ENCODE data around the gene SPART.
"Not testable (repeated sequence)": the region's sequence is repeated elsewhere in the genome, so short reads cannot be mapped to it uniquely, and the experiment has no call there.

The SPART gene

GRCh38 chr13:36354842-36355623 lies 8.8 kb upstream of the SPART start:
- no peak for DNase-seq

DNA sequence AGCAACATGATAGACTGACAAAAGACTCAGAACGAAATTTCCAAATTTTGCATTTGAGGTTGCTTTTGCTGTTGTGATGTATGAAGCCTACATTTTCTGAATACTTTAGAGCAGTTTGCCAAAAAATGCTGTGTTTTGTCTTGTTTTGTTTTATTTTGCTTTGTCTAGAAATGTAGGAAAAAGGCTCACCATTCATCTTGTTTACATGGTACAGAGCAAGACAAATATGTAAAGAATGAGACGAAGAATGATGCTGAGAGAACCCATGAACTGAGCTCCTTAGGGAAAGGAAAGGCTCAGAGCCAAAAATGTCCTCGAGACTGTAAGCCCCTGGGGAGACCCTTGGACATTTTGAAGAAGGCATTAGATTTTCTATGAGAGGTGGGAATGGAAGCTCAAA lies 6.8 kb upstream of the SPART start:
- no peak for DNase-seq

GRCh38 chr13:36352350-36352749 lies 6.2 kb upstream of the SPART start:
- no peak for DNase-seq

- no peak for DNase-seq
Measured at GRCh38 chr13:36347531-36348210, 1.5 kb upstream of the SPART start.

- no peak for DNase-seq
Measured at GRCh38 chr13:36345438-36346221, 564 bp downstream of the SPART start.

GRCh38 chr13:36344886-36345437 lies 1.2 kb downstream of the SPART start:
- DNase-seq, result no peak

DNA sequence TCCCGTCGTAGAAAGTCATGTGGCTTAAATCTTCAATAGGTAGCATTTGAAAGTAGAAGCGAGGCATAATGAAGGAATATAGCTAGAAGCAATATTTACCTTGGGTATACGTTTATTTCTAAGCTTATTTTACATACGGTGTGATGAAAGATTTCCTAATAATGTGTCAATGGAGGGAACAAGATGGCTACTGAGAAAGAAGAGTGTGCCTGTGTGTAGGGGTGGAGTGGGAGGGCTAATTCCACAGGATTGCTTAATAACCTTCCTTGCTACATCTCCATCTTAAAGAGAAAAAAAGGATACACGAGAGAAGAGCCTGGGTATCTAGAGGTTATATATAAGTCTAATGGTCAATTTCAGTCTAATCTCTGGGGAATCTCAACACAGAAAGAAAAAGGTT lies 2.0 kb downstream of the SPART start:
- DNase-seq, result no peak

GRCh38 chr13:36343766-36344165 lies 2.4 kb downstream of the SPART start:
- DNase-seq, result no peak

DNA sequence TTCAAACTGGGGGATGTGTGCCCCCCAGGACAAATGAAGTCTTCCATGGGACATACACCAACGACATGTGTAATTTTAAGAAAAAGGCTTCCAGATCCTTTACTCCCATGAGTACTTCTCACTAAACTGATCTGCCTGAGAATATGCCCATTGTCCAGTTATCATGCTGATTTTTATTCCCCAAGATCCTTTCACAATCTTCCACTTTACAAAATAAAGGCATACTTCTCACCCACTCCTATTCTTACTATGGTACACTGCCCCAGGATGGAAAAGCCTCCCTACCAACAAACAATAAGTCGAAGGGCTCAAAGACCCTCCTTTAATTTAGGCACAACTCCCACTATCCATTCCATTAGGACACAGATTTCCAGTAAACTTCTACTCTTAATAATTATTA lies 3.5 kb downstream of the SPART start:
- no peak for DNase-seq

DNA sequence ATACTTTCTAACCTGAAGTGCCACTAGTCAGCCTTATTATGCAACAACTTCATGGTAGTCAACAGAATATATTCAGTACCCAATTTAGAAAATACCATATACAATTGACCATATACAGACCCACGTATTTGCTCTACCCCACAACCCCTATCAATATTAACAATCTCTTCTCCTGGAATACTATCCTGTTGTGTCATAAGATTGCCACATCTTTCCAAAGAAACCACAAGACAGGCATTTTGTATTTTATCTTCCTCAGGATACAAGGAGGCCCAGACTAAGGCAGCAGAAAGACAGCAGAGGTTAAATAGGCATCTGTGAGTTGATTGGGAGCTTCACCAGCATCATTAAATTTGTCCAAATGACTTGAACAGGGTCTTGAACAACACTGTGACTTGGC lies 4.5 kb downstream of the SPART start:
- DNase-seq, result no peak

DNA sequence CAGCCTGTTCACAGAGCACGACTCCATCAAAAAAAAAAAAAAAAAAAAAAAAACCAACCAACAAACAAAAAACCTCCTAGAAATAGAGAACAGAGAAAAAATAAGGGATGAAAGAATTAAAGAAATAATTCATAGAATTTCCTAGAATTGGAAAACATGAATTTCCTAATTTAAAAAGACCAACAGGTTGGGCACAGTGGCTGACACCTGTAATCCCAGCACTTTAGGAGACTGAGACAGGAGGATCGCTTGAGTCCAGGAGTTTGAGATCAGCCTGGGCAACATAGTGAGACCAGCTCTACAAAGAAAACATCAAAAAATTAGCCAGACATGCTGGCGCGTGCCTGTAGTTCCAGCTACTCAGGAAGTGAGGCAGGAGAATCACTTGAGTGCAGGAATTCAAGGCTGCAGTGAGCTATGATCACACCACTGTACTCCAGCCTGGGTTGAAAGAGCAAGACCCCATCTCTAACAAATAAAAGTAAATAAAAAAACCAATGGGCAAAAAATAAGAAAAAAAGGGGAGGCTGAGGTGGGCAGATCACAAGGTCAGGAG lies 6.5 kb downstream of the SPART start:
- DNase-seq, result no peak

DNA sequence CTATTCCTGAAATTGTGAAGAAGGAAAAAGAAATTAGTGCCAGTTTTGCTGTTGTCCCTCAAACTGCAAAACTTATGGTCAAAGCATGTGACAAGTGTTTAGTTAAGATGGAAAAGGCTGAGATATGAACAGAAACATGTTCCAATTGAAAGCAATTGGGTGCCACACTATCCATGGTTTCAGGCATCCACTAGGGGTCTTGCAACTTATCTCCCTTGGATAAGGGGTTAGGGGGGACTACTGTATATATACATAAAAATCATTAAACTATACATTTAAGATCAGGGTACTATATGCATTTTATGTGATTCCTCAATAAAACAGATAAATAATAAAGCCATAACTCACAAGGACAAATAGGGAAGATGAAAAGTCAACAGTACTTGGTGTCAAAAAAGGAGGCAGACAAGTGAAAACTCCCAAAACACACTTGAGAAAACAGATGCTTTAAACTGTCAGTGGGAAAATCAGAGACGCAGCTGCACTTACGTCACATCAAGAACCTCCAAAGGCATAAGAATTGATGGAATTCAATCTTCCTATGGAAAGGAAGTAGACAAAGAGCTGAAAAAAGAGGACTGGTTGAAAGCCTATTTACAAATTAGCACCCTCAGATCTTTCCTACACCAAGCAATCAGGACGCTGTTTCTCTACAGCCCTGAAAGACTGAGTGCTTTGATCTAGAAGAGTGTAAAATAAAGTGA lies 8.1 kb downstream of the SPART start:
- no peak for DNase-seq

DNA sequence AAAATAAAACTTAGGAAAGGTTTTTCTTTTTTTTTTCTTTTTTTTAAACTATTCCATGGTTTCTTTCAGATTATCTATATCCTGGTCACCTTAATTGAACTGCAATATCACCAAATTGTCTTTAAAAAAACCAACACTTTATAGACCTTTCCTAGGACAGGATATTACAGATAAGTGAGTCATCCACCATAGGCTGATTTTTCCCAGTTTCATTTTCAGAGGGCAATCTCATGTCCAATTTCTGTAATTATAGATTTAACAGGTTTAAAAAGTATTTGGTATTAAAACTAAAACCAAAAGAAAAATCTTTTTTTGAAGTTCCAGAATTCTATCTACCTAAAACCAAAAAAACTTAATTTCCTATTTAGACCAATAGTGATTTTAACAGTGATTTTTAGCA lies 13.2 kb downstream of the SPART start:
- no peak for DNase-seq

DNA sequence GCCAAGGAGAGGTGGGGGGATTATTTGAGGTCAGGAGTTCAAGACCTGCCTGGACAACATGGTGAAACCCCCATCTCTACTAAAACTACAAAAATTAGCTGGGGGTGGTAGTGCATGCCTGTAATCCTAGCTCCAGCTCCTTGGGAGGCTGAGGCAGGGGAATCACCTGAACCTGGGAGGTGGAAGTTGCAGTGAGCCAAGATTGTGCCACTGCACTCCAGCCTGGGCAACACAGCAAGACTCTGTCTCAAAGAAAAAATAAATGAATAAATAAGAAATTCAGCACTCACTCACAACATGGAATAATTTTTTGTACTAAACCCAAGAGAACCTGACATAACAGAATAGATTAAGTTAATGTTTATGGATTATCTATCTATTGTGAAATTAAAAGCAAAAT lies 13.9 kb downstream of the SPART start:
- not testable (repeated sequence) for DNase-seq

- no peak for DNase-seq
Measured at GRCh38 chr13:36331280-36331679, 14.9 kb downstream of the SPART start.

GRCh38 chr13:36329361-36329760 lies 16.8 kb downstream of the SPART start:
- no peak for DNase-seq

DNA sequence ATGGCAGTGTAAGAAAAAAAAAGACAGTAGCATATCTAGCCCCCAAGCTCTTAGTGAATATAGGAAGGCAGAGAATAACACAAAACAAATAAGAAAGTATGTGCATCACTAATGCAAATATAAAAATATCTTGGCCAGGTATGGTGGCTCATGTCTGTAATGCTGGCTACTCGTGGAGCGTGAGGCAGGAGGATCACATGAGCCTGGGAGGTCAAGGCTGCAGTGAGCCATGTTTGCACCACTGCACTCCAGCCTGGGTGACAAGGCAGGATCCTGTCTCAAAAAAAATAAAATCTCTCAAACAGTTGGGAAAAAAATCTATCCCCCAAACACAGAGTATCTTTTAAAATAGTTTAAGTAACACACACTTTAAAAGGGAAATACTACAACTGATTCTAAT lies 17.4 kb downstream of the SPART start:
- DNase-seq, result no peak

DNA sequence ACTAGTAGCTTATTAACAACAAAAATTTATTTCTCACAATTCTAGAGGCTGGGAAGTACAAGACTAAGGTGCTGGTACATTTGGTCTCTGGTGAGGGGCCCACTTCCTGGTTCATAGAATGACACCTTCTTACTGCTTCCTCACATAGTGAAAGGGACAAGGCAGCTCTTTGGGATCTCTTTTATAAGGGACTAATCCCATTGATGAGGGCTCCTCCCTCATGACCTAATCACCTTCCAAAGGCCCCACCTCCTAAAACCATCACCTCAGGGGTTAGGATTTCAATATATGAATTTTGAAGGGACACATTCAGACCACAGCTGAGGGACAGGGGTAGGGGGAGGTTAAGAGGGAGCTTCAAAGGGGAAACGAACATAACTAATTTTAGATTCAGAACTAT lies 20.3 kb downstream of the SPART start:
- no peak for DNase-seq

DNA sequence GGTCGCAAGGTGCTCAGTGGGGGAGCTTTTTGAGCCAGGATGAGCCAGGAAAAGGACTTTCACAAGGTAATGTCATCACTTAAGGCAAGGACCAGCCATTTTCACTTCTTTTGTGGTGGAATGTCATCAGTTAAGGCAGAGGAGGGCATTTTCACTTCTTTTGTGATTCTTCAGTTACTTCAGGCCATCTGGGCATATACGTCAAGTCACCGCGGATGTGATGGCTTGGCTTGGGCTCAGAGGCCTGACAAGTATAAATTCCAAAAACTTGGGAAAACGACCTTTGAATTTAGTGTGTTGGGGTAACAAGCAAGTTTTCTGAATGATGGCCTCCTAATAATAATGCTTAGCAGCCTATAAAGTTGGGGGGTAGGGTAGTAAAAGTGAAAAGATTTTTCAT lies 21.3 kb downstream of the SPART start:
- DNase-seq, result not testable (repeated sequence)

DNA sequence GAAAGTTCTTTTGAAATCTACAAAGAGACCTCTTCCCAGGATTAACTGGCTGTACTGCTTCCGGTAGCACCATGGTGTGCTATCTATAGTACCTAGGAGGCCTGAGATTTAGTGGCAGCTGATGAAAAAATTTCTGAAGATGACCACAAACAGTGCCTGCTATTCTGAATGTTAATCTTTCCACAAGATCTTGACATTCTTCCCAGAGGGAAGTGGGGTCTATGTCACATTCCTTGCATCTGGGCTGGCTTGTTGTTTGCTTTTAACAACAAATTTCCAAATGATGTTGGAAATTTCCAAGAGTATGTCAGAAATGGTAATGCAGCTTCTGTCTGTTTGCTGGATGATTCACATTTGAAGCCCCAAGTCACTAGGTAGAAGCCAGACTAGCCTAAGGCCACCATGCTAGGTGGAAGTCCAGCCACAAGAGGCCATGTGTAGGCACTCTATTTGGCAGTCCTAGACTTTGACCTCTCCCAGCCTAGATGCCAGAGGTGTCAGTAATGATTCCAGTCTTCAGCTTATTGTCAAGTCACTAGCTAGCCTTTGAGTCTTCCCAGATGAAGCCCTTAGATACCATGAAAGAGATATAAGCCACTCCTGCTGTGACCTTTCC lies 22.1 kb downstream of the SPART start:
- no peak for DNase-seq

DNA sequence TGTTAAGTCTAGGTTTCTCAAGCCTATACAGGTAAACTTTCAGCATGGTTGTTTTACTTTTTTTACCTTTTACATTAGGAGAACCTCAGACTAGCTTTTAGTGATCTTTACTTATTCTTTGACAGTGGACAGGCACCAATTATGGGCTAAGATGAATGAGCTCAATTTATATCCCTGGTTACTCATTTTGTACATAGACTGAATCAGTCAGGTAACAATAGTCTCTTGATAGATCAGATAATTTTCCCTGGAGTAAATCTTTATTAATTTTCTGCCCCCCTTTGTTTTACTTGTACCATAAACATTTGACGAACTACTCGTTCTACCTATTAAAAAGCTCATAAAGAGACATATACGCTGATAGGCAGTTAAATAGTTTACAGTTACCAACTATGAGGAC lies 22.8 kb downstream of the SPART start:
- DNase-seq, result no peak

DNA sequence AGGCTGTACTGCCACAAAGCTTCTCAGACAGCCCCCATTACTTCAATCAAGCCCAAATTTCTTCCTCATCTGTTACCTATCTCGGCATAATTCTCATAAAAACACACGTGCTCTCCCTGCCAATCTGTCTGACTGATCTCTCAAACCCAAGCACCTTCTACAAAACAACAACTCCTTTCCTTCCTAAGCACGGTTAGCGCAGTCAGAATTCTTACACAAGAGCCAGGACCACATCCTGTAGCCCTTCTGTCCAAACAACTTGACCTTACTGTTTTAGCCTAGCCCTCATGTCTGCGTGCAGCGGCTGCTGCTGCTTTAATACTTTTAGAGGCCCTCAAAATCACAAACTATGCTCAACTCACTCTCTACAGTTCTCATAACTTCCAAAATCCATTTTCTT lies 26.4 kb downstream of the SPART start:
- DNase-seq, result not testable (repeated sequence)

Data from COR-L47 (cell line).